NCI-H345 treated with DMSO at 0.1 percent for 48 hours (cell line): ENCODE data around the gene ARGLU1.
"Not testable (repeated sequence)": the region's sequence is repeated elsewhere in the genome, so short reads cannot be mapped to it uniquely, and the experiment has no call there.

ENCODE experiments used
- DNase-seq: peaks from one replicate; lab custom pipeline; 2025; ENCODE audit not compliant: unreplicated experiment; lab: John Stamatoyannopoulos, UW

Gene ARGLU1

GRCh38 chr13:106567474-106568298 lies at the start of gene ARGLU1:
Gene ARGLU1, minus strand, starts transcription at chr13:106568137. Its CDS starts 218 bp downstream, at chr13:106567919.
- peak; percentile 90 for DNase-seq

GRCh38 chr13:106617561-106617960 lies 49.6 kb upstream of the ARGLU1 start:
- DNase-seq = no peak

- no peak for DNase-seq
Observed at GRCh38 chr13:106616729-106617128, 48.8 kb upstream of the ARGLU1 start.

- no peak for DNase-seq
Observed at GRCh38 chr13:106614874-106615273, 46.9 kb upstream of the ARGLU1 start.

- DNase-seq = no peak
Observed at GRCh38 chr13:106612688-106613087, 44.8 kb upstream of the ARGLU1 start.

GRCh38 chr13:106610486-106610885 lies 42.5 kb upstream of the ARGLU1 start:
- no peak for DNase-seq

- no peak for DNase-seq
Observed at GRCh38 chr13:106609116-106609515, 41.2 kb upstream of the ARGLU1 start.

- DNase-seq = no peak
Observed at GRCh38 chr13:106603546-106603945, 35.6 kb upstream of the ARGLU1 start.

GRCh38 chr13:106602178-106602577 lies 34.2 kb upstream of the ARGLU1 start:
- peak; percentile 97 for DNase-seq

GRCh38 chr13:106601489-106601888 lies 33.6 kb upstream of the ARGLU1 start:
- DNase-seq = no peak

GRCh38 chr13:106600798-106601135 lies 32.8 kb upstream of the ARGLU1 start:
- not testable (repeated sequence) for DNase-seq

- DNase-seq = peak; percentile 3
Observed at GRCh38 chr13:106599875-106600797, 32.2 kb upstream of the ARGLU1 start.

- DNase-seq = peak; percentile 15
Observed at GRCh38 chr13:106597749-106598395, 29.9 kb upstream of the ARGLU1 start.

GRCh38 chr13:106597186-106597585 lies 29.2 kb upstream of the ARGLU1 start:
- DNase-seq = no peak

- no peak for DNase-seq
Observed at GRCh38 chr13:106596275-106596937, 28.5 kb upstream of the ARGLU1 start.

GRCh38 chr13:106595625-106596024 lies 27.7 kb upstream of the ARGLU1 start:
- no peak for DNase-seq

- no peak for DNase-seq
Observed at GRCh38 chr13:106594980-106595379, 27.0 kb upstream of the ARGLU1 start.

- DNase-seq = no peak
Observed at GRCh38 chr13:106593132-106593531, 25.2 kb upstream of the ARGLU1 start.

GRCh38 chr13:106591299-106591698 lies 23.4 kb upstream of the ARGLU1 start:
- DNase-seq = no peak

GRCh38 chr13:106589716-106590115 lies 21.8 kb upstream of the ARGLU1 start:
- no peak for DNase-seq

GRCh38 chr13:106588367-106588766 lies 20.4 kb upstream of the ARGLU1 start:
- no peak for DNase-seq
